ENCODE data around the gene RBSN. TPM values are rescaled to one million over a fixed set of nuclear protein-coding genes. Genes with fewer than 3 reads are reported as not detected.

Gene RBSN
- total and polyA plus RNA-seq, 8 donors, result 24.5 to 37.0 (median 32.7) TPM

- Histone ChIP-seq H3K4me1 (peaks cover 3 to 12% of the 10 kb centered on the region in 2 donors), H3K36me3 (no peaks in the 10 kb centered on the region), H3K9me3 (no peaks in the 10 kb centered on the region), H3K27ac (no peak overlapping the region), H3K27me3 (no peaks in the 10 kb centered on the region), H3K4me3 (no peak overlapping the region)
- no peak for TF ChIP-seq CTCF (IDR thresholded peaks at IDR 0.05)
- DNase-seq (no peak), ATAC-seq (no peak)
- intact Hi-C loops (cut with DNase I), result no loop called here
Observed at GRCh38 chr3:15108869-15109268, 9.9 kb upstream of the RBSN start.

GRCh38 chr3:15108082-15108545 lies 9.2 kb upstream of the RBSN start:
- H3K36me3 ChIP-seq, result no peaks in the 10 kb centered on the region
- TF ChIP-seq CTCF (IDR thresholded peaks at IDR 0.05), result peak; percentile 87 to 91
- ATAC-seq, result peak; percentile 97
- no peaks in the 10 kb centered on the region for H3K27me3 ChIP-seq
- peaks cover 3 to 12% of the 10 kb centered on the region in 2 donors for H3K4me1 ChIP-seq
- DNase-seq, result peak; percentile 69 to 94 (median 80)
- H3K9me3 ChIP-seq, result no peaks in the 10 kb centered on the region
- no peak overlapping the region for H3K4me3 ChIP-seq
- no peak overlapping the region for H3K27ac ChIP-seq
- intact Hi-C loops (cut with DNase I), result no loop called here

- no peak for ATAC-seq
- TF ChIP-seq CTCF (IDR thresholded peaks at IDR 0.05), result no peak
- Histone ChIP-seq H3K4me3 (no peak overlapping the region), H3K9me3 (no peaks in the 10 kb centered on the region), H3K36me3 (no peaks in the 10 kb centered on the region), H3K4me1 (peaks cover 3 to 17% of the 10 kb centered on the region in 2 donors), H3K27me3 (no peaks in the 10 kb centered on the region), H3K27ac (no peak overlapping the region)
- intact Hi-C loops (cut with DNase I), result no loop called here
- no peak for DNase-seq
Observed at GRCh38 chr3:15107075-15107947, 8.4 kb upstream of the RBSN start.

GRCh38 chr3:15102836-15103235 lies 3.9 kb upstream of the RBSN start:
- no peak for DNase-seq
- H3K36me3 ChIP-seq, result no peaks in the 10 kb centered on the region
- intact Hi-C loops (cut with DNase I), result no loop called here
- no peak overlapping the region for H3K4me3 ChIP-seq
- H3K9me3 ChIP-seq, result no peaks in the 10 kb centered on the region
- H3K4me1 ChIP-seq, result peaks cover 4 to 30% of the 10 kb centered on the region in 2 donors
- peak; percentile 3 for ATAC-seq
- peak overlapping the region; percentile 14 to 26 for H3K27ac ChIP-seq
- no peaks in the 10 kb centered on the region for H3K27me3 ChIP-seq
- no peak for TF ChIP-seq CTCF (IDR thresholded peaks at IDR 0.05)

GRCh38 chr3:15102256-15102655 lies 3.3 kb upstream of the RBSN start:
- H3K27ac ChIP-seq, result peak overlapping the region; percentile 14 to 26
- TF ChIP-seq CTCF (IDR thresholded peaks at IDR 0.05), result no peak
- H3K27me3 ChIP-seq, result no peaks in the 10 kb centered on the region
- peak in 2 of 4 donors; percentile 63 to 77 for DNase-seq
- ATAC-seq, result peak; percentile 24
- no peak overlapping the region for H3K4me3 ChIP-seq
- intact Hi-C loops (cut with DNase I), result no loop called here
- peaks cover 7 to 30% of the 10 kb centered on the region in 2 donors for H3K4me1 ChIP-seq
- no peaks in the 10 kb centered on the region for H3K36me3 ChIP-seq
- H3K9me3 ChIP-seq, result no peaks in the 10 kb centered on the region
